IPS-NIHi7 (cell line): ENCODE measurements around the gene RRBP1.

ENCODE experiments used
- DNase-seq: peaks from one replicate; pipeline ENCODE4 v3.0.0; 2012; ENCODE audit warnings: mixed read lengths; ENCODE audit errors: extremely low spot score

Gene RRBP1

DNA sequence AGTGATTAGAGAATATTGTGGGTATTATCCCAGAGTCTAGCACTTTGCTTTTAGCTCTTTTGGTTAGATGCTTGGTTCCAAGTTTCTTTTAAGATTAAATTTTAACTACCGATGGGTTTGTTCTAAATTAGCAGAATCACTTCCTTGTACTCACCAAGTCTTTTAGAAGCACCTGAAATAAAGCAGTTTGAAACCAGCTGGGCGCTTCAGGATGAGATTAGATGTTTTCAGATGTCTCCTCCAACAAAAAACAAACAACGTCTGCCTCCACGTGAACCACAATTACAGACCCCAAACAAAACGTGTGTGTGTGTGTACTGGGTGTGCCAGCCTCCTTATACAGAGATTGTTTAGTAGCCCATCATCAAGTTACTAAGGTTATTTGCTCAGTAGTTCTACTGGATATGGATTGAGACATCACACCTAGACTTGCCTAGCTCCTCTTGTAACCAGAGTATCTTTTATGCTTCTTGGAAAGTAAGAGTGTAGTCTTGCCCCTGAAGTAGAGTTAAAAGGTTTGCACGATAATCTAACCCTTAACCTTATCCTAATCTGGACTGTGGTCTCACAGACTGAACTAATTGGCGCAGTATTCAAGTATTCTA lies 109.9 kb downstream of the RRBP1 start:
- DNase-seq, result no peak

DNA sequence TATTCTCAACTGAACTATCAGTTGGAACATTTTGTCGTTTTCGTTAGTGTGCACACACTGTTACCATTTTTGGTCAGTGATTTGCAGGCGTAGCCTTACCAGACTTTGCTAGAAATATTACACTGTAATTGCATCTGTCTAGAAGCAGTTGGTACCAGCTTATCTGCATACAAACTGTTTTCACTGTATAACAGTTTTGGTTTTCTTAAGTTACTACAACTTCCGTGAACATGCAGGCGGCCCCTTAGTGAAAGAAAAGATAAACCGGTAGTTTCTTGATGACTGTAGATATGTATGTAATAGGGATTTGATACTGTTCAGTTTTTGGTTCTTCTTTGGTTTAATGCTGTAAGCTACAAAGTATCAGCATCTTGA lies 110.9 kb downstream of the RRBP1 start:
- no peak for DNase-seq

DNA sequence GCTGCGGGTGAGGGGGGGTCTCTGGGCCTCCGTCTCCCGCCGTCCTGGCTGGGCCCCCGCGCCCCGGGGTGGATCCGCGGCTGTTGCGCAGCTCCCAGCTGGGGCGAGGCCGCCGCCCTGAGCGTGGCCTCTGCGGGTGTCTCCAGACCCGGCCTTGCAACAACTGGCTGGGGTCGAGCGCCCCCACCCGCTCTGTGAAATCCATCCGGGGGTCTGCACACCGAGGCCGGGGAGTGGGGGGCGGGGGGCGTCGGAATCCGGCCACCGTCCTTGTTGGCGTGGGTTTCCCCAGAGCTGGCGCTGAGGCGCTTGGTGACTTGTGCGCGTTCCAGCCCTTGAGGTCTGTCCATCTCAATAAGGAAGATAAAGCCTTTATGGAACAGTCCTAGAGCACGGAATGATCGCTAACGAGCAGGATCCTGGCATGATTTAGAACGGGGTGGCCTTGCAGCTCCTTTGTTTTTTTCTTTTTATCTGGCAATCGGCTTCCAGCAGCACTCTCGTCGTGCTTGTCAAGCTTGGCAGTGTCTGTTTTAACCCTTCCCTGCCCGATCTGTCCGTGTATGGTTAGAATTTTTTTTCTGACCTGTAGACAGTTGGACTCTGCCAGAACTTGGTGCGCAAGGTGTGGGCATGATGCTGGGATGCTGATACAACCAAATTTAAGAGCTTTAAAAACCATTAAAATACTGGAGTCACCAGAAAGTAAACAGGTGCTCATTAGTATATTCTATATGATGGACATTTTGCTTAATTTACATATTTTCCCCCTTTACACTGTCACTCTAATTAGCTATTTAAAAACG lies 111.5 kb downstream of the RRBP1 start:
- DNase-seq, result peak; percentile 42

DNA sequence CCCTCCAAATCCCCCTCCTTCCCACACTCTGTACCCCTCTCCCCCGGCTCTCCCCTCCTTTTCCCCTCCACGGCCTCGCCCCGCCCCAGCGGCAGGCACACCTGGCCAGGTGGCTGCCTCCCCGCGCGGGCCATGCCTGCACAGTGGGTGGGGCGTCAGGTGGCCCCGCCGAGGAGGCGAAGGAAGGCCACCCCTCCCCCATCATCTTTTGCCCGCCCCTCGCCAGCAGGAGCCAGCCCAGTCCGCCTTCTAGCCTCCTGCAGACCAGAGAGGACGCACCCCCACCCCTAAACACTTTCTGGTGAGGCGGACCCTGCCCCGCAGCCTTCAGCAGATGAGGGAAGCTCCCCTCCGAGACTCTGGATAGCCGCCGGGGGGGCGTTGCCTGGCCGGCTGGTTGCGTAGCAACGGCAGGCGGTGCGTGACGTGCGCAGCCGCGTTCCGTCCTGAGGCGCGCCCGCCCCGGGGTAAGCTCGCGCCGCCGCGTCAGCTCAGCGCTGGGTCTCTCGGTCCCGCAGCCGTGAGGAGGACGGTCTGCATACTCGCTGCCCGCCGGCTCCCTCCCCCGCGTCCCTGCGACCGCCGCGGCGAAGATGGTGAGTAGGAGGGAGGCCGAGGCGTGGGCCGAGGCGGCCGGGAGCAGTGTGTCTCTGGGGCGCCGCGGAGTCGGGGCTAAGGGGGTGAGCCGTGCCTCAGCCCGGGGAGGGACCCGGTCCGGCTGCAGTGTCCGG lies 112.3 kb downstream of the RRBP1 start, which contains the start of gene DSTN:
Gene DSTN, plus strand, starts transcription at position 460 of the 731 bp plus-strand sequence. Its CDS starts 134 bp downstream, at position 594.
- peak; percentile 92 for DNase-seq

DNA sequence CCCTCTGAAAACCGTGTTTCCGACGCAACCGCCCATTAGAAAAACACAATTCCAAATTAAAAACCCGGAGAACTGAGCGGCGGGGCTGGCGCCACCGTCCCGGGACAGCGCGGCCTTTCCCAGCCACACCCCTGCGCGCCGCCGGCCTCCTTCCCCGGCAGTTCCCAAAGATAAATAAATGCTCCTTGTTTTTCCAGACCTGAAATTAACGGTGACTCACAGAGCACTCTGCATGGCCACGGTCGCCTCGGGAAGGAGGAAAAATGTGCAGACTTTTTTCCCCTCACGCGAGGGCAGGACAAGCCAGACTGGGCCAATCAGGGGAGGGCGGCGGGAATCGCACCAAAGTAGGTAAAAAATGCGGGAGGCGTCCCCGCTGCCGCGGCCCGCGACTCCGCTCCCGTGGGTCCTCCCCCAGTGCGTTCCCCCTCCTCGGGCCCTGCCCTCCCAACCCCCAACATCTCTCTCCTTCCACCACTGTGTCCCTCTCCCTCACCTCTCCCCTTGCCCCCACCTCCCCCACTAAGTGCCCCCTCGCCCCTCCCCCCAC lies 113.0 kb downstream of the RRBP1 start:
- DNase-seq, result peak; percentile 61

DNA sequence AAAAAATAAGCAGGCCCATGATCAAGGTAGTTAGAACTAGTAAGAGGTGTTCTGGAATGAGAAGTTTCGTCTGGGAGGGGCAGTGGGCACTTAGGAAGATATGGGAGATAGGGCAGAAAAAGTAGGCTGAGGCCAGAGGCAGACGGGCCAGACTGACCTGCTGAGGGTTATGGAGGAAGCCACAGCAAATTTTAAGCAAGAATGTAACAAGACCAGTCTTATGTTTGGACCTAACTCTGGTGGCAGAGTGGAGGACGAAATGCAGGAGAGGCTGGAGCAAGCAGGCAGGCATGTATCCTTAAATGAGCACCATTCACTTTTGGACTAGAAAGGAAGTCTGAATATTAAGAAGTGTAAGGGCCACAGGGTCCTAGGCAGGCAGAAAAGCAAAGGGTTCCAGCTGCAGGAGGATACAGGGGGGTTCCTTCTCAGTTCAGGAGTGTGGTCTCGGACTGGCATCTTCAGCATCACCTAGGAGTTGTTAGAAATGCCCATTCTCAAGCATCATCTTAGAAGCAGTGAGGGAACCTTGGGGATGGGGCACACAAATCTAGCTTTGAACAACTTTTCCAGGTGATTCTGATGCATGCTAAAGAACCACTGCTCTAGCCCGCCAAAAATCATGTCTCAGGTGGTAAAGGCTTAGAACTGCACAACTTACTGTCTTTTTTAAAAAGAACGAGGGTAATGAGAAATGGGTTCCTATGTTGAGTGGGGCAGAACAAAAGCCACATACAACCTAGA lies 113.8 kb downstream of the RRBP1 start:
- no peak for DNase-seq

DNA sequence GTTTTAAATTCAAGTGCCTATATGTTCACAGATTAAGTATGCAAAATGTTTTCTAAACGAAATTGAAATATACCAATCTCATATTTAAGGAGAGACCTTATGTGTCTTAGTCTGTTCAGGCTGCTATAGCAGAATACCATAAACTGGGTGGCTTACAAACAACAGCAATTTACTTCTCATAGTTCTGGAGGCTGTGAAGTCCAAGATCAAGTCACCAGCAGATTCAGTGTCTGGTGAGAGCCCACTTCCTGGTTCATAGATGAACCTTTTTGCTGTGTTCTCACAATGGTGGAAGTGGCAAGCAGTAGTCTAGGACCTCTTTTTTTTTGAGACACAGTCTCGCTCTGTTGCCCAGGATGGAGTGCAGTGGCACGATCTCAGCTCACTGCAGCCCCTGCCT lies 115.7 kb downstream of the RRBP1 start:
- no peak for DNase-seq

DNA sequence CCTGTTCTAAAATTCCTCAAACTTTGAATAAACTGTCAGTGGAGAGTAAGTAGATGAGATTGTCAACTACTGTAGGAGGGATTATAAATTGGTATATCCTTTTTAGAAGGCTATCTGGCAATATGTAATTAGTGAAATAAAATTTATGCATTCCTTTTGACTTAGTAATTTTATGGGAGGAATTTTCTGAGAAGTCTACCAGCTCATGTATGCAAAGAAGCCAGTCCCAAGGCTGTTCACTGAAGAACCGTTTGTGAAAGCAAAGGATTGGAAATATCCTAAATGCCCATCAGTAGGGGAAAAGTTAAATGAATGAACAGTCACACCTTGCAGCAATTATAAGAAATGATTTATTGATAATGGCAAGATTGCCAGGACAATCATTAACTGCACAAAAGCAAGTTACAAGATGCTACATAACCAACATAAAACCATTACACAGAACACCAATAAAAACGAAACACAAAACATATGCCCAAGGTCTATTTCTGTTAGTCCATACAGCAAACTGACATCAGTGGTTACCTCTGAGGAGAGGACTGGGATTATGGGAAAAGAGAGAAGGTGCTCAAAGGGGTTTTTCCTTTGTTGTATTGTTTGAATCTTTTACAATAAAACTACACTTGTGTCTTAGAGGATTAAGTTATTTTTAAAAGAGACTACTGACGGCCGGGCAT lies 116.7 kb downstream of the RRBP1 start:
- DNase-seq, result no peak
